ENCODE measurements around the gene LEMD1.

LEMD1 gene, protein sequence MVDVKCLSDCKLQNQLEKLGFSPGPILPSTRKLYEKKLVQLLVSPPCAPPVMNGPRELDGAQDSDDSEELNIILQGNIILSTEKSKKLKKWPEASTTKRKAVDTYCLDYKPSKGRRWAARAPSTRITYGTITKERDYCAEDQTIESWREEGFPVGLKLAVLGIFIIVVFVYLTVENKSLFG

DNA sequence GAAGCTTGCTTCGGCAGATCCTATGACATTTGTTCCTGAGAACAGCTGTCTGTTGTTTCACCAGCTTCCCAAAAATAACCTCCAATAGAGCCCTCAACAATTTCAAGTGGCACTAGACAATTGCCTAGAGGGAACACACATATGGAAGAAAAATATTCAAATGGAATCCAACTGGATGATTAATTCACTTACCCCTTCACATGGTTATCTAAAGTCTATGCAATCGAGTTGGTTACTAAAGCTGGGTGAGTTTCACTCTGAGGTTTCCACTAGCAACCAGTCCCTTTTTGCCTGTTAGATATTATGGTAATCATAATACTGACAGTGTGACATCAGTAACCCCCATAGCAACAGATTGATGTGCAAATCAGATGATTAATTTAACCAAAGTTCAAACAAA, at the start of gene LEMD1:
TSS of gene LEMD1 (minus strand) at position 259 of the 400 bp plus-strand sequence. CDS start 1,520 bp downstream, outside the sequence.
- no peak for DNase-seq (ENCODE audit: low read depth)

DNA sequence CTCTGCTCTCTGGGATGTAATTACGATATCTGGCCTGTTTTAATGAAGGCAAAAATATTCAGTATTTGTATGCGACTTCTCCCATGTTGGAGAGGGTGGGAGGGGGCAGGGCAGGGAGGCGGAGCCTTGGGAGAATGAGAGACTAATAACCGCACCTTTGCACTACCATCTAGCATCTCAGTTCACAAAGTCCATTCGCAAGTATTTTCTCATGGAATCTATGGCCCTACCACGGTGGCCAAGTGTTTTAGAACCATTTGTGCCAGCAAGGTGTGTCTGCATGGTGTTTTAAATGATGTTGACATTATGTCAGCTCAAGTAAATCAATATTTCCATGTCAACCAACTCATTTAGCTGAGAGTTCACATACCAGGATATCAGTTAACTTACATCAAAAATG, 48.3 kb upstream of the LEMD1 start:
- DNase-seq (ENCODE audit: low read depth): no peak

DNA sequence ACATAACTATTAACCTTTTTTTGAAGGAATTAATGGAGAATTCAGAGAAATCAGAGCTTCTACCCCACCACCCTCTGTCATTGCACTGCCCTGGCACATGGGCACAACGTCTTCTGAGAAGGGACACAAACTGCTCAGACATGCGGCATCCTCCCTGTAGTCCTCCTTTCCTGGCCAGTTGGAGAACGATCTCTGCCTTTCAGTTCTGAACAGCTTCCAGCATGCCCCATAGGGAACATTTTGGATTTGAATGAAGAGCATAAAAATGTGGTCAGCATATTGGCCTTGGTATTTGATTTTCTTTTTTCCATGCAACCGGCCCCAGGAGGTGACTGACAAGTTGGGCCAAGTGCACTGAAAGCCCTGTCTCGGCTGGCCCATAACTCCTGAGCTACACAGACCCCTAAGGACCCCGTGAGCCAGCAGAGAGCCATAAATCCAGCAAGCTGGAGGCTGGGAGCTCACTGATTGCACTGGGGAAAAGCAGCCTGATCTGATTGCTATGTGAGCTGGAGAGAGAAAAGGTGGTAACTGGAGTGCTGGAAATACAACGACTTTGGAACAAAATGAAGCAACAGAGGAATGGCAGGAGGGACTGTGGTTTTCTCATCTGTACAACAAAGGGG, 44.9 kb upstream of the LEMD1 start:
- DNase-seq (ENCODE audit: low read depth): no peak

DNA sequence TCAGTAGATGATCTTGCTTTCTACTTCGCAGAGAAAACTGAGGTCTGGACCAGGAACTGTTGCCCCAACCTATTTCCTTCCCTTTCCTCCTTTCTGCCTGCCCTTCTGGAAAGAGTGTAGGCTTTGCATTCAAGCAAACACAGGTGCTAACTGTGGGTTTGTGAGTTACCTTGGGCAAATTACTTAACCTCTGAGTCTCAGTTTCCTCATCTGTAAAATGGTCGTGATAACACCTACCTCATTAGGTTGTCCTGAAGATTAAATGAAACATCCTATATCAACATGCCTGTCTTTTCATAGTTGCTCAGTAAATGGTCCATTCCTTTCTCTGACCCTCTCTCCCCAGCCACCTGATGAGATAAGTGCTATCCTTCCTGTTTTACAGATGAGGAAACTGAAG, 43.5 kb upstream of the LEMD1 start:
- DNase-seq (ENCODE audit: low read depth): no peak

DNA sequence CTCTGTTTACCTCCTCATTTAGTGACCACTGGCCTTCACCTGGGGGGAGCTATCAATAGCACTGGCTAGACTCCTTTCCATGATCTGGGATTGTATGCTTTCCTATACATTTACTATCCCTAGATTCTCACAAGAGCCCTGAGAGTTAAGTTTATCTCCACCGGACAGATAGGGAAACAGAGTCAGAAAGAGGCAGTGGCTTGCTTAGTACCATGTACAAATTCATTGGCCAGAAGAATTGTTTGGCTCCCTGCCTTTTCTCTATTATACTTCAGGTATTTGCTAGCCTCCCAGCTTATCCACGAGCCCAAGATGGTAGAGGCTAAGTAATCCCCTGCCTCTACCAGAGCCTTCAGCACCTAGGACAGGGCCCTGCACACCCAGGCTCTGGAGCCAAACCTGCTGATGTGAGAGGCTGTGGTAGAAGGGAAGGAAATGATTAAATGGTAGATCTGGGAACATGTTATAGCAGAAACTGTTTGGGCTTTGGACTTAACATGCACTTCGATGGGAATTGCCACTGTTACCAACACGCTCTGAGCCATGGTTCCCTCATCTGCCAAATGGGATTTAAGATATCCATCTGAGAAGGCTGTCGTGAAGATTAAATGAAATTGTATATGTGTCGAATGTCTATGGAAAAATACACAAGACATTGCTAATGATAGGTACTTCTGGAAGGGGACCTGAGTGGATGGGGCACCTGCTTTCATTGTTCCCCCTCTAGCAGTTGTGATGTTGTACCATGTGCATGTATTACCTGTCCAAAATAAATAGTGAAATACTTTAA, 37.1 kb upstream of the LEMD1 start:
- no peak for DNase-seq (ENCODE audit: low read depth)

DNA sequence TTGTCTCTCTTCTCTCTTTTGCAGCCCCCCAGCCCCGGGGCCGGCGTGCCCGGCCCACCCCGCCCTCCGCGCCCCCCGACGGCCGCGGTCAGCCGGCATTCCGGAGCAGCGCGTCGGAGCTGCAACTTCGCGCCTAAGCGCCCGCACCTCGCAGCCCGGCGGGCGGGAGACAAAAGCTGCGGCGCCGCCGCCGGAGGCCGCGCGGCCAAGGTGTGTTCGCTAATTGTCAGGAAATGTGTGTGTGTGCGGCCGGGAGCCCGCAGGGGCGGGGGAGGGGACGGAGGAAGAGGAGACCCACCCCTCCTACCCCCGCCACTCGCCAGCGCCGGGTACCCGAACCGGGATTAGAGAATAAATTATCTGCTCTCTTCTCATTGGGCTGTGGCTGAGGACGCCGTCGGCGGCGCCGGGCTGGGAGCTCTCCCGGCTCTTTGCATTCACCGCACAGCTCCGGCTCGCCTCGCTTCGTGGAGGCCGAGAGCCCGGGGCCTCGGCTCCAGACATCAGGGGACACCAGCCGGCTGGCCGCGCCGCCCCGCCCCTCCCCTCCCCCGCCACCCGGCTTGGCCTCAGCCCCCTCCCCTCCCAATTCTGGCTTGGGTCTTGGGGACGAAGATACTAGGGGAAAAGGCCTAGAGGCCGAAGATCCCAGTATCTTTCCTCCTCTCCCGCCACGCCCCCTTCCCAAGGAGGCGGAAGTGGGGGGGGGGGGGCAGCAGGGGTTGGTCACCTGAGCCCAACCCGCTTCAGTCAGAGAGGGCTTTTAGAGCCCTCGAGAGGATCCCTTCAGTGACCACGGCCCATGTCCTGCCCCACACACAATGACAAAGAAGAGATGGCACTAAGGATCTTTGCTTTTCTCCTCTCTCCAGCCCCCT, 35.3 kb upstream of the LEMD1 start:
- DNase-seq (ENCODE audit: low read depth): no peak

DNA sequence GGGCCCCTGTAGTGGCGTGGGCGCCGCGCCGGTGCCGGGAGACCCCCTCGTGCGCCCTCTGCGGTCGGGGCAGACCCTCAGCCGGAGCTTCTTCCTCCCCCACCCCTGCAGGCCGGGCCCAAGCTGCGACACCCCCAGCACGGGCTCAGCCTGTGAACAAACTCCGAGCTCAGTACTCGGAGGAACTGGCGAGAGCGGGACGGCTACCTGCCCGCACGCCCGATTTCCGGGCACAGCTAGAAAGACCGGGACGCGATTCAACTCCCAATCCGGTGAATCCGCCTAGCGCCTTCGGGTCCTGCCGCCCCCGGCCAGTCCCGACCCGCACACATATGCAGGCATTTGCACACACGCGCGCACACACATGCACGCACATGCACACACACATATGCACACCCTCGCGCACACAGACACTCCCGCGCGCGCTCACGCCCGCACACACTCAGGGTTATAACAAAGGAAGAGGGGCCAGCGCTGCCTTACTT, 34.6 kb upstream of the LEMD1 start:
- no peak for DNase-seq (ENCODE audit: low read depth)

DNA sequence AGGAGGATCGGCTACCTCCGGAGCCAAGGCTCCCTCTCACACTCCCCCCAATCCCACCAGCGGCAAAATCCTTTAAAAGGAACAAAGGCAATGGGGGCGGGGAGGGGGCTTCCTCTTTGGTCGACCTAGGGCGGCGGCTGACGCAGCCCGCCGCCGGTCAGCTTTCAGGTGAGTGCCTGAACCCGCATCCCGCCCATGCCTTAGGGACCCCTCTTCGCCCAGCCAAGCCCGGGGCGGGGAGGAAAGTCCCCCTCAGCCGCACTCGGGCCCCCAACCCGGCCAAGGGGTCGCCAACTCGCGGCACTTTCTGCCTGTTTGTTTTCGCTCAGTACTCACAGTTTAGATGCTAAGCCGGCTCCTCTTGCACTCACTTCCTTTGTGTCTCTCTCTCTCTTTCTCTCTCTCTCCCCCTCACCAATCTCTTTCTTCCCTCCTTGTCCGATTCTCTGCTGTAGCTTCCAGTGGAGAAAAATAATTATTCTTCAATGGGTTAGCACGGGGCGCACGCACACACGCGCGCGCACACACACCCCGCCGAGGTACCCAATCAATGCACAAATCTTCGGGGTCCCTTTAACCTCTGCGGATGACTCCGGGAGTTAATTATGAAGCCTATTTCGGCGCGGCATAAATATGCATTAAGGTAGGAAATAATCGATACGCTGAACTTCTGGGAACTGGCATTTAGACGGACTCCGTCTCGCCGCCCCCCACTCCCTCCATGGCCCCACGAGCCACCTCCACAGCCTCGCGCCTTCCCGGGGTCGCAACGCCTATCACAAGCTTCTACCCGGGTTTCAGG, 33.9 kb upstream of the LEMD1 start, which contains the start of gene BLACAT1:
TSS of gene BLACAT1 (minus strand) at position 465 of the 802 bp plus-strand sequence.
- DNase-seq (ENCODE audit: low read depth): no peak

DNA sequence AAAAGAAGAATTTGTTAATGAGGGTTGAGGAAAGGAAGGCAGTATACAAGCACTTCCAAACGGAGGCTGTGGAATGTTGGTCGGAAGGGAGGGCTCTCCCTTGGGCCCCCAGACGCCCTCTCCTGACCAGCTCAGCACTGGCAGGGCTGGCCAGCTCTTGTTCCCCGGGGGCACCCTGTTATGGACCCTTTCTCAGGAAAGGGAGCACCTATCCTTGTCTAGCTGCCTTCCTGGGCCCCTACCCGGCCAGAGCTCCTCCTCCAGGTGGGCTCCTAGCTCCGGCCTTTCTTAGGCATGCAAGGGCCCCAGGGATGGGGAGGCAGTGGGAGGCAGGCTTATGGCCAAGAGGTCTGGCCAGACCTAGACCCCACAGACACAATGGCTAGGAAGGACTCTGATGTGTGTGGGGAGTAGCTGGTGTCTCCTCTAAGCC, 33.1 kb upstream of the LEMD1 start:
- DNase-seq (ENCODE audit: low read depth): no peak

DNA sequence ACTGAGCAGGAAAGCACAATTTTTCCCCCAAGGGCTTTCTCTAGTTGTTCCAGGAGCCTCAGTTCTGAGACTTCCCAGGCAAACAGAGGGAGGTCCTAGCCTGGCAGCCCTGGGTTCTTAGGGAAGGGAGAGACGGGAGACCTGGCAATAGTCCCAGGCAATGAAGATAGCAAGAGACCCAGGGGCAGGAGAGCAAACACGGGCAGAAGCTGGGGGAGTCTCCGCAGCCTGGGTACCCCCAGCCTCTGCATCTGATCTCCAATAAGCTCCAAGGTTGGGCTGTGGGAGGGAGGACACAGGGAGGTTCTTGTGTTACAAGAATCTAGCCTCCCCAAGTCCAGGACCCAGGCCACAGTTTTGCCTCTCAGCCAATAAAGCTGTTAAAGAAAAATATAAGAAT, 31.6 kb upstream of the LEMD1 start:
- DNase-seq (ENCODE audit: low read depth): no peak

DNA sequence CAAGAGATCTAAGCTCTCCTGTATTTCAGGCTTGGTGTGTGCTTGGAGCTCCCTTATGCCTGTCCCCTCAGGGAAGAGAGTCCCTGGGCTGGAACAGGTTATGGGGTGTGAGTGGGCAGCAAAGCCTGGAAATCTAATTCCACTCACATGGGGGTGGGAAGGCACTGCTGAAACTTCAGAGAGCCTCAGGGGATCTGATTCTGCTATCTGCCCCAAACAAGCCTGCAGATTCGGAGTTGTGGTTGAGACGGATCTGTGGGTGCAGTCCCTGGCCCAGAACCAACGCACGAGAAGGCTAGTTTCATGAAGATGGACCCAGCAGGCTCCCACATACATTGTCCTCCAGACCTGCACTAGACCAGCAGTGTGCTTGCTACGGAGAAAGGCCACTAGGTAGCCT, 31.1 kb upstream of the LEMD1 start:
- no peak for DNase-seq (ENCODE audit: low read depth)

DNA sequence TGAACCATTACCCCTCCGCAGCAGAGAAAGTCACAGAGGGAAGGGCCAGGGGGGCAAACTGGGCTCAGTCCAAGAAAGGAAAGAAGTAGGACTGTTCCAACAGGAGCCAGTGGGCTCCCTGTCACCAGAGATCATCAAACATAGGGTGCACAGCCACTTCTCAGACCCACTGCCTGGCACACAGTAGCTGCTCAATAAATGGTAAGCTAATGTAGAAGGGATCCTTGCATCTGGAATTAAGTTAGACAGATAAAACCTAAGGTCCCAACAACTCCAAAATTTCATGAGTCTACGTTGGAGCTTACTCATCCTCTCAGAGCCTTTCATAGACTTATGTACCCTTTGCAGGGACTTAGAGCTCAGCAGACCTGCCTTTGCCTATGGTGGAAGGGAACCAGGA, 30.5 kb upstream of the LEMD1 start:
- DNase-seq (ENCODE audit: low read depth): no peak

DNA sequence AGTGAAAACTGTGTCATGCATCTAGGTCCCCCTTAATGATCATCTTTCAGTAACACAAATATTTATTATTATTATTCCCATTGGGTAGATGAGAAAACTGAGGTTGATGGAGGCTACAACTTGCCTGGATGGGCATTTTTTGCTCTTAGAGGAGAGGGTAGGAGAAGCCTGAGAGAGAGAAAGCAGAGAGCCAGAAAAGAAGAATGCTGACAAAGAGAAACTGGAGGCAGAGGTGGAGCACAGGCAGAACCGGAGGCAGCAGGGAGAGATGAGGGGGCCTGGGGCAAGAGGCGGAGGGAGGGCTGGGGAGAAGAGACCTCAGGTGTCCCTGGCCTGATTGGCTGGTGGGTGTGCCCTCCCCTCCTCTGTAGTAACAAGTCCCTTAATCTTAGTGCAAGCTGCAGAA, 29.9 kb upstream of the LEMD1 start:
- no peak for DNase-seq (ENCODE audit: low read depth)

DNA sequence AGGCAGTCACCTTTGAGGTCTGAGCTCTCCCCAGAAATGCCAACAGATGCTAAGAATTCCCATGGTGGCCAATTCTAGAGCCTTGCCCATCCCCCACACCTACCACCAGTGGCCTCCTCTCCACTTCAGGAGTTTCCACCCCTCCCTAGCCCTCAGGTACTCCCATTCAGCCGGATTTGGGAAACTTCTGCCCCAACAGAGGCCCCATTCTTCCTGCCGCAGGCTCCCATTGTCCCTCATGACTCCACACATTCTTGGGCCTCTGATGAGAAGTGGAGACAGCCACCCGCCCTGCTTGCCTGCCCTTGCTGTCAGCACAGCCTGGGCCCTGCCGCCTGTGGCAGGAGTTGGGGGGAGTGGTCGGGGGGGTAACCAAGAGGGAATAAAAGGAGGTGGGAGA, 29.3 kb upstream of the LEMD1 start:
- DNase-seq (ENCODE audit: low read depth): no peak

DNA sequence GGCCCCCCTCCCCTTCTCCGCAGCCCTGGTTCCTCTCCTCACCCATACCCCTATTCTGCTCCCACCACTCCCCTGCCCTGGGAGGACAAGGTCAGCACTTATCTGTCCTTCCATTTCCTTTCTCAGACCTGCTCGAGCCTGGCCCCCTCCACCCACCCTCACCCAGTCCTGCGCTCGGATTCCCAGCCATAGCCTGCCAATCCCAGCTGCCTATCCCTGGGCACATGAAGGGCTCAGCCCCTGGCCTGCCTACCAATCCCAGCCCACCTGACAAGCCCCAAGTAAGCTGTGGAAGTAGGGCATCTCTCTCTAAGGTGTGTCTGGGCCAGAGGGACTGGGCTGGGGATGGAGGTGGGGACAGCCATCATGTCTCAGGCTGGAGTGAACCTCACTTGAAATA, 28.6 kb upstream of the LEMD1 start:
- DNase-seq (ENCODE audit: low read depth): no peak

DNA sequence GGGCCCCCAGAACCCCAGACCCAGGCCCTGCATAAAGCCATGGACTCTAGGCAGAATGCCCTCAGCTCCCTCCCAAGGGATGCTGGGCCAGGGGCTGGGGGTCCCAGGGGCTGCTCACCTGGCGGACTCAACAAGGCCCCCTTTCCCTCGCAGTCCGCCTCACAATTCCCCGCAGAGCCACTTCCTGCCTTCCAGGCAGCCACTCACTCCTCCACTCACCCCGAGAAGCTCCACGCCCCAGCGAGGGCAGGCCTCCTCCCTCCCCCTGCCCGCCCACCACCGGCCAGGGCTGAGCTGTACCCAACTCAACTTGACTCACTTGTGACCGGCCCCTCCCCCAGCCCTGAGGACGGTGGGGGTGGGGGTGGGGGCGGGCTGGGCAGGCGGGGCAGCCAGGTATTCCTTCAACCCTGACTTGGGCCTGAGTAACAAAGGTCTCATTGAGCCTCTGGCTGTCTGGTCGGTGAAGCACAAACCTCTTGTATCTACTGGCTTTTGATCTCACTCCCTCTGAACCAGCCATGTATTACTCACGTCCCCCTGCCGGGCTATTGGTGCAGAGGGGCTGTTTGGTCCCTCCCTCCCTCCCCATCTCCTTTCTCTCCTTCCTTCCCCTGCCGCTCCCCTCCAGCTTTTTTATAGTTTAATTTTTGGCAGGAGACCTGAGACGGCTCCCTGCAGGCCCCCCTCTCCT, 28.0 kb upstream of the LEMD1 start:
- no peak for DNase-seq (ENCODE audit: low read depth)

DNA sequence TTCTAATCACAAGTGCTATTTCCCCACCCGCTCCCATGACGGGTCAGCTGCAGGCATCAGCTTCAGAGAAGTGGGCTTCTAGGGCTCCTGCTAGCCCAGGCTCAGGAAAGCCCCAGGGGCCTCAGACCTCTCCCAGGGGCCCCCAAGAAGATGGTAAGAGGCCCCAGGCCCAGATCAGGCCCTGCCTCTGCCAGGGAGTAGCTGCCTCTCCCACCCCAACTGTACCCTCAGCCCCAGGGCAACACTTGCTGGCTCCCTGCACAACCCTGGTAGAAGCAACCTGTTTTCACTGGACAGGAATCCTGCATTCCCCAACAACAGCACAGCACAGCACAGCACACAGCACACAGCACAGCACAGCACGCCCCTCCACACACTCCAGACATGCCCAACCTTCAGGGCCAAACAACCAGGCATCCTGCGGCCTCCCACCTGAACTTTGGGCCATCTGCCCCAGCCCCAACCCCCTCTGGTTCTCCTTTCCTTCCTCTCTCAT, 27.4 kb upstream of the LEMD1 start:
- no peak for DNase-seq (ENCODE audit: low read depth)

DNA sequence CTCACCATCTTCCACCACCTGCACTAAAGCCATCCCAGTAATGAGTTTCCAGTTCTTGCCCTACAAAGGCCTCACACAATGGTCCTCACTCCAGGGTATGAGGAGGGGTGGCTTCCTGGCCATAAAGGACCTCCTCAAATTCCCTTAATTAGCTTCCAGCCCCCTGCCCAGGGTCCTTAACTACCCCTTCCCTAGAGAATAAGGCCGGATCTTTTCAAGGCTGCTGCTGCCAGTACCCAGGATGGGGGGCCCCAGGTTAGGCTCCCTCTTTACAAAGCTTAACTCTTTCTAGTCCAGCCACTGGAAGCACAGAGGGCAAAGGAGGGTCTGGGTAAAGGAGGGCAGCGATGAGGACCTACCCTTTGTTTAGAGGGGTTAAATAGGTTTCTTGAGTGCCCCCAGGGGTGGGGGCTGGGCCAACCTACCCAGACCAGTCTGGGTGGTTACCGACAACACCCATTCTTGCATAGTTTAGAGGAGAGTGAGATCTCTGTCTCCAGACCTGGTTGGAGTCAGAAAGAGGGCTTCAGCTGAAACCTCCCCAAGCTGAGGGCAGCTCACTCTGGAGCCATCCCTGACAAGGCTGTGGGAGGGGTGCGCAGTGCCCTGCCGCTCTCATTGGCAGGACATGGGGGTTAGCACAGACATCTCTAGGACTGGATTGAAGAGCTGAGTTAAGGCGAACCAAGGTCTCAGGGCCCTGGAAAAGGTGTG, 26.8 kb upstream of the LEMD1 start:
- no peak for DNase-seq (ENCODE audit: low read depth)

DNA sequence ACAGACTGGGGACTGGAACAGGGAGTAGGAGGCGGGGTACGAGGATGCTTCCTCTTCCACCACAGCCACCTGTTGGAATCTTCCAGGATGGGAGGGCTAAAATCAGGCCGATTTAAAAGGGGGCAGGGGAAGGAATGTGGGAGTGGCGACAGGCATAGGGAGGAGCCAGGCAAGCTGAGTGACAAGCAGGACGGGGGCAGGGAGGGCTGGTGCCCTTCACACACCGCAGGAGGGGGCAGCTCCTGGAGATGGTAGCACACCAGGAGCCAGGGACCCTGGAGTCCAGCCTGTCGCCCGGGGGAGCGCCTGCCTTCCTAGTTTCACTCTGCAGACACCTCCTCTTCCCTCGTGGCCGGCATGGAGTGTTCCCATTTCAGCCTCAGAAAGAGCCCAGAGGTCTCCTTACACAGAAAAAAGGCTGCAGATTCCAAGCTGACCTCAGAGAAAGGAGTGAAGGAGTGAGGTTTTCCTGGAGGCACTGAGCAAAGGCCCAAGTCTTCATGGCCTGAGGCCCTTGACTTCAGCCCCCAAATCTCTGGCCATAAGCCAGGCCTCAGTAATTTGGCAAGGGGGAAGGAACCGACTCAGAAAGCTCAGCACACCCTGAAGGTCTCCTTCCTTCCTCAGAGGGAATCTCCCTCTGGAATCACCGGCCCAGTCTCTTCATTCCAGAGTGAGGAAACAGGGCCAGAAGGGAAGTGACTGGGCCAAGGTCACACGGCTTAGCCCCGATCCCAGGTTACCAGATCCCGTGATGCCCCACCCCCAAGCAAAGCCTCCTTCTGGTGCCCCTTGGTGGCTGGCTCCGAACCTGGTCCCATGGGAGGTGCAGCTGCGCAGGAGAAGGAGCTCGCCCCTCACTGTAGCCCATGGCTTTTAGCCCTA, 25.8 kb upstream of the LEMD1 start:
- no peak for DNase-seq (ENCODE audit: low read depth)
